GM23338 (cell line): ENCODE results near the gene RPL31. TPM values are rescaled to one million over a fixed set of nuclear protein-coding genes. Genes with fewer than 3 reads are reported as not detected.

ENCODE experiments used
- ATAC-seq: fragments of 200-7000 bp; cut with Tn5 transposase; 3 replicates; pipeline ENCODE4 v1.9.1; 2020
- DNase-seq: peaks from one replicate; pipeline ENCODE4 v3.0.0-alpha.2; 2015; ENCODE audit warnings: low spot score
- H2AFZ ChIP-seq: fragments of 200-600 bp; sonication (generic); 2 replicates; pipeline ENCODE4 v1.8.0; 2016; ENCODE audit warnings: antibody characterized with exemption, mild to moderate bottlenecking, moderate library complexity
- H3F3A ChIP-seq: fragments of 200-600 bp; sonication (generic); replicated peaks from 2 replicates; pipeline ENCODE4 v1.8.0; 2017; ENCODE audit warnings: antibody characterized with exemption, mixed run types, low read depth
- H3K27ac ChIP-seq: fragments of 200-600 bp; sonication (generic); 2 replicates; pipeline ENCODE4 v1.6.1; 2016; ENCODE audit warnings: low read depth
- H3K27me3 ChIP-seq: fragments of 200-600 bp; sonication (generic); 2 replicates; pipeline ENCODE4 v1.8.0; 2016; ENCODE audit warnings: mild to moderate bottlenecking, mixed run types, moderate library complexity; ENCODE audit not compliant: insufficient read depth
- H3K36me3 ChIP-seq: fragments of 200-600 bp; sonication (generic); 2 replicates; pipeline ENCODE4 v1.8.0; 2016; ENCODE audit warnings: mild to moderate bottlenecking; ENCODE audit not compliant: insufficient read depth
- H3K4me1 ChIP-seq: fragments of 200-600 bp; sonication (generic); 2 replicates; pipeline ENCODE4 v1.8.0; 2016; ENCODE audit warnings: mild to moderate bottlenecking, moderate library complexity; ENCODE audit not compliant: insufficient read depth
- H3K4me2 ChIP-seq: fragments of 200-600 bp; sonication (generic); 2 replicates; pipeline ENCODE4 v1.7.1; 2017; ENCODE audit warnings: mixed run types
- H3K4me3 ChIP-seq: fragments of 200-600 bp; sonication (generic); 2 replicates; pipeline ENCODE4 v1.6.1; 2016; ENCODE audit warnings: mixed run types
- H3K79me2 ChIP-seq: fragments of 200-600 bp; sonication (generic); replicated peaks from 2 replicates; pipeline ENCODE4 v1.8.0; 2017; ENCODE audit warnings: mild to moderate bottlenecking; ENCODE audit not compliant: insufficient read depth
- H3K9me2 ChIP-seq: fragments of 200-600 bp; sonication (generic); 2 replicates; pipeline ENCODE4 v1.8.0; 2017; ENCODE audit not compliant: insufficient read depth
- H4K20me1 ChIP-seq: fragments of 200-600 bp; sonication (generic); replicated peaks from 2 replicates; pipeline ENCODE4 v1.8.0; 2017; ENCODE audit warnings: mild to moderate bottlenecking; ENCODE audit not compliant: insufficient read depth
- H3K27ac Mint-ChIP-seq: 2 replicates; pipeline ENCODE4 v1.8.0; 2020; ENCODE audit warnings: inconsistent platforms, mild to moderate bottlenecking, moderate library complexity, mixed read lengths
- H3K27me3 Mint-ChIP-seq: 3 replicates; pipeline ENCODE4 v1.8.0; 2022; ENCODE audit warnings: low read depth, mild to moderate bottlenecking, moderate library complexity, mixed read lengths, inconsistent platforms; ENCODE audit not compliant: insufficient read depth, poor library complexity
- H3K36me3 Mint-ChIP-seq: 3 replicates; pipeline ENCODE4 v1.8.0; 2021; ENCODE audit warnings: low read depth, mild to moderate bottlenecking, inconsistent platforms, moderate library complexity, mixed read lengths
- H3K4me1 Mint-ChIP-seq: 3 replicates; pipeline ENCODE4 v1.8.0; 2020; ENCODE audit warnings: mild to moderate bottlenecking, inconsistent platforms, mixed read lengths
- H3K4me3 Mint-ChIP-seq: 3 replicates; pipeline ENCODE4 v1.8.0; 2021; ENCODE audit warnings: moderate library complexity, mild to moderate bottlenecking, inconsistent platforms, mixed read lengths
- H3K9me3 Mint-ChIP-seq: 3 replicates; pipeline ENCODE4 v1.8.0; 2020; ENCODE audit warnings: moderate library complexity, mild to moderate bottlenecking, inconsistent platforms, mixed read lengths
- CREB1 ChIP-seq: fragments of 250-450 bp; sonication (Bioruptor Pico); IDR thresholded peaks from 2 replicates; pipeline ENCODE4 v1.5.0; 2020; ENCODE audit warnings: low read depth, mild to moderate bottlenecking, moderate library complexity
- CTCF ChIP-seq, 2 experiments: fragments of 200-600 bp in 1 of 2; sonication (generic) in 1 of 2; conservative IDR thresholded peaks; 2 replicates each; pipeline versions ENCODE4 v1.5.1 to v1.6.1; 2016 to 2017; ENCODE audit warnings: antibody characterized with exemption in 2 of 2, low read depth in 2 of 2, mild to moderate bottlenecking in 2 of 2, moderate library complexity in 1 of 2
- ETS1 ChIP-seq: IDR thresholded peaks from 2 replicates; pipeline ENCODE4 v1.6.1; 2016; ENCODE audit warnings: antibody characterized with exemption
- EZH2 ChIP-seq: fragments of 200-600 bp; sonication (generic); IDR thresholded peaks from one replicate; pipeline ENCODE4 v1.8.0; 2017; ENCODE audit warnings: antibody characterized with exemption, mild to moderate bottlenecking, low read depth; ENCODE audit not compliant: unreplicated experiment
- EZH2phosphoT487 ChIP-seq: fragments of 200-600 bp; sonication (generic); IDR thresholded peaks from one replicate; pipeline ENCODE4 v1.8.1; 2018; ENCODE audit warnings: antibody characterized with exemption; ENCODE audit not compliant: unreplicated experiment
- JUNB ChIP-seq: IDR thresholded peaks from one replicate; pipeline ENCODE4 v1.6.1; 2016; ENCODE audit warnings: antibody characterized with exemption; ENCODE audit not compliant: unreplicated experiment
- NANOG ChIP-seq: IDR thresholded peaks from 2 replicates; pipeline ENCODE4 v1.6.1; 2016; ENCODE audit warnings: antibody characterized with exemption, borderline replicate concordance
- POLR2AphosphoS5 ChIP-seq: IDR thresholded peaks from 2 replicates; pipeline ENCODE4 v1.6.1; 2016; ENCODE audit warnings: antibody characterized with exemption, low read depth
- REST ChIP-seq: IDR thresholded peaks from one replicate; pipeline ENCODE4 v1.6.1; 2018; ENCODE audit warnings: antibody characterized with exemption; ENCODE audit not compliant: unreplicated experiment
- STAT1 ChIP-seq: IDR thresholded peaks from one replicate; pipeline ENCODE4 v1.6.1; 2016; ENCODE audit warnings: antibody characterized with exemption; ENCODE audit not compliant: unreplicated experiment
- ZNF114 ChIP-seq: fragments of 250-450 bp; sonication (Bioruptor Pico); IDR thresholded peaks from 2 replicates; pipeline ENCODE4 v1.5.0; 2020; ENCODE audit warnings: mild to moderate bottlenecking, moderate library complexity
- ZNF331 ChIP-seq: fragments of 250-450 bp; sonication (Bioruptor Pico); IDR thresholded peaks from 2 replicates; pipeline ENCODE4 v1.5.0; 2020; ENCODE audit warnings: low read depth, mild to moderate bottlenecking, moderate library complexity
- ZNF462 ChIP-seq: fragments of 250-450 bp; sonication (Bioruptor Pico); IDR thresholded peaks from 2 replicates; pipeline ENCODE4 v1.5.0; 2020; ENCODE audit warnings: mild to moderate bottlenecking, moderate library complexity
- polyA plus RNA-seq: library from polyadenylated mRNA; unstranded; fragments of >200 nt; fragmentation: Nextera tagmentation; extraction: Ambion mirVana; gene quantifications from 2 replicates; pipeline ENCODE4 v1.2.1, GENCODE V29; 2016
- total RNA-seq: library from RNA; depleted of rRNA; stranded (reverse); fragments of >200 nt; shearing (Covaris generic); gene quantifications from 2 replicates; pipeline ENCODE4 v1.2.3, GENCODE V29; 2014

Gene RPL31
- total and polyA plus RNA-seq, 2 experiments from 2014 or later, result 819 to 3,213 TPM

GRCh38 chr2:100965596-100965995, 36.5 kb upstream of the RPL31 start:
- no peak for ATAC-seq
- Histone ChIP-seq H3F3A (no peaks in the 10 kb centered on the region), H3K4me3 (no peak overlapping the region), H3K9me2 (peaks cover 8% of the 10 kb centered on the region; the same call in 1 of the 2 replicates), H3K36me3 (no peaks in the 10 kb centered on the region), H3K27me3 (no peaks in the 10 kb centered on the region), H3K79me2 (no peaks in the 10 kb centered on the region), H3K4me1 (no peaks in the 10 kb centered on the region), H2AFZ (no peak overlapping the region), H3K27ac (no peak overlapping the region), H4K20me1 (no peaks in the 10 kb centered on the region), H3K4me2 (no peak overlapping the region)
- Mint-ChIP-seq H3K4me1 (peaks cover 8% of the 10 kb centered on the region), H3K27me3 (peaks cover 3% of the 10 kb centered on the region), H3K4me3 (no peak overlapping the region), H3K9me3 (no peaks in the 10 kb centered on the region), H3K27ac (no peak overlapping the region), H3K36me3 (no peaks in the 10 kb centered on the region)
- DNase-seq, result no peak
- TF ChIP-seq ZNF462 (no peak), ZNF114 (no peak), REST (no peak), STAT1 (no peak), POLR2AphosphoS5 (no peak), NANOG (no peak), CTCF (conservative IDR thresholded peaks at IDR 0.05; ENCODE audit: low read depth in 2 of 2) (no peak), EZH2phosphoT487 (no peak), CREB1 (CRISPR knock-in tag) (no peak), ZNF331 (CRISPR knock-in tag) (no peak), EZH2 (no peak), JUNB (no peak), ETS1 (no peak)
